GM19099 (cell line): Measurements from ENCODE around the gene MRPS12.

Experiments
- POLR2A ChIP-seq: IDR thresholded peaks from 3 replicates; pipeline ENCODE4 v1.6.1; 2011; ENCODE audit warnings: low read depth; ENCODE audit not compliant: insufficient read length; ENCODE audit errors: extremely low read depth

The MRPS12 gene

DNA sequence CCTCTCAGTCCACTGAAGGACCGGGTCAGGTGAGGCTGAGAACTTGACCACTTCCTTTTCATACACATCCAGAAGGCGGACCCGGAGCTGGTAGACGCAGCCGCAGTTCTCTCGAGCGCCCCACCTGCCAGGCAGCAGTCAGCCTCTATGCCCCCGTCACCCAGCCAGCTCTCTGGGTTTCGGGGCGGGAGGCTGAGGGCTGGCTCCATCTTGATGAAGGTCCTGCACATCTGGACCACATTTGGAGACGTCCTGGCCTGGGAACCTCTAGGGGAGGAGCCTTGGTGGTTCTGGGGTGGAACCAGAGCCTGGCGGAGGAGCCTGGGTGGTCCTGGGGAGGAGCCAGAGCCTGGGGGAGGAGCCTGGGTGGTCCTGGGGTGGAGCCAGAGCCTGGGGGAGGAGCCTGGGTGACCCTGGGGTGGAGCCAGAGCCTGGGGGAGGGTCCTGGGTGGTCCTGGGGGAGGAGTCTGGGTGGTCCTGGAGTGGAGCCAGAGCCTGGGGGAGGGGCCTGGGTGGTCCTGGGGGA lies 14.3 kb downstream of the MRPS12 start:
- no peak for TF ChIP-seq POLR2A

- TF ChIP-seq POLR2A, result no peak
Observed at GRCh38 chr19:38945562-38946228, 15.0 kb downstream of the MRPS12 start.

GRCh38 chr19:38946229-38947010 lies 15.7 kb downstream of the MRPS12 start:
- TF ChIP-seq POLR2A, result no peak

- TF ChIP-seq POLR2A, result no peak
Observed at GRCh38 chr19:38949580-38950367, 19.0 kb downstream of the MRPS12 start.

GRCh38 chr19:38951187-38951586 lies 20.4 kb downstream of the MRPS12 start:
- no peak for TF ChIP-seq POLR2A

DNA sequence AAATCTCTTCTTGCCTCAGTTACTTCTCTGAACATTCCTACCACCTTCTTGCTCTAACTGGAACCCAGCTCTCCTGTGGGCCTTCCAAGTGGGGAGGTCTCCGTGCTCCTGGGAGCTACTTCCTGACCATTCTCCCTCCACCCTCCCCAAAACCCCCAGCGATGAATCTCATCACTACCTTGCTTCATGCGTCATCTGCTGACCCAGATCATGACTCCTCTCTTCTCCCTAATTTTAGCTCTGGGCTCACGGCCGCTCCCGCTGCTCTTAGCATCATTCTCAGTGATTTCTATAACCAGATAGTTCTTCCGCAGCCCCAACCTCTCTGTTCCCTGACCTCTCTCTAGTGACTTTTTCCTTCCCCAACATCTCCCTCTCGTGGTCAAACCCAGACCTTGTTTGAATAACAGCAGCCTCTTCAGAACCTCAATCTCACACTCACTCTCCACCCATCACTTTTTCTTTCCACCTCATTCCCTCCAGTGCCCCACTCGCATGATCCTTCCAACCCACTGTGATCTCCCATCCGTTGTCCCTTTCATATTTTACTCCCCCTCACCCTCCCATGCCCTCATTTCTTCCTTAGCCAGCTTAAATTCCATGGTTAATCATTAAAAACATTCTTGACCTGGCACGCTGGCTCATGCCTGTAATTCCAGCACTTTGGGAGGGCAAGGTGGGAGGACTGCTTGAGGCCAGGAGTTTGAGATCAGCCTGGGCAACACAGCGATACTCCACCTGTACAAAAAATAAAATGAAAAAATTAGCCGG lies 21.8 kb downstream of the MRPS12 start:
- no peak for TF ChIP-seq POLR2A

- TF ChIP-seq POLR2A, result no peak
Observed at GRCh38 chr19:38953677-38954076, 22.9 kb downstream of the MRPS12 start.

DNA sequence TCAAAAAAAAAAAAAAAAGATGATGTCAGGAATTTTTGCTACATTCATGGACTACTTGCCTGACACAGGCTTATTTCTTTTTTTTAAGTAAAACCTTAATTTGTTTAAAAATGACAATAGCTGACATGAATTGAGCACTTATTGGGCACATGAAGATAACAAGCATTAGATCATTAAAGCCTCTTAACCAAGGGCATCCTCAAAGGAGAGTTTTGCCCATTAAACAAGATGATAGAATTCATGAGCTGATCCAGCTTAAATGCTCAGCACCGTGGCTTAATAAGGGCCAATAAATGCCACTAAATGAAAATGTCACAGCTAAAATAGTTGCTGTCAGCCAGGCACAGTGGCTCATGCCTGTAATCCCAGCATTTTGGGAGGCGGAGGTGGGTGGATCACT lies 25.5 kb downstream of the MRPS12 start:
- no peak for TF ChIP-seq POLR2A

GRCh38 chr19:38958301-38958700 lies 27.6 kb downstream of the MRPS12 start:
- TF ChIP-seq POLR2A, result no peak

GRCh38 chr19:38959618-38960017 lies 28.9 kb downstream of the MRPS12 start:
- TF ChIP-seq POLR2A, result no peak

- no peak for TF ChIP-seq POLR2A
Observed at GRCh38 chr19:38964738-38965137, 34.0 kb downstream of the MRPS12 start.

DNA sequence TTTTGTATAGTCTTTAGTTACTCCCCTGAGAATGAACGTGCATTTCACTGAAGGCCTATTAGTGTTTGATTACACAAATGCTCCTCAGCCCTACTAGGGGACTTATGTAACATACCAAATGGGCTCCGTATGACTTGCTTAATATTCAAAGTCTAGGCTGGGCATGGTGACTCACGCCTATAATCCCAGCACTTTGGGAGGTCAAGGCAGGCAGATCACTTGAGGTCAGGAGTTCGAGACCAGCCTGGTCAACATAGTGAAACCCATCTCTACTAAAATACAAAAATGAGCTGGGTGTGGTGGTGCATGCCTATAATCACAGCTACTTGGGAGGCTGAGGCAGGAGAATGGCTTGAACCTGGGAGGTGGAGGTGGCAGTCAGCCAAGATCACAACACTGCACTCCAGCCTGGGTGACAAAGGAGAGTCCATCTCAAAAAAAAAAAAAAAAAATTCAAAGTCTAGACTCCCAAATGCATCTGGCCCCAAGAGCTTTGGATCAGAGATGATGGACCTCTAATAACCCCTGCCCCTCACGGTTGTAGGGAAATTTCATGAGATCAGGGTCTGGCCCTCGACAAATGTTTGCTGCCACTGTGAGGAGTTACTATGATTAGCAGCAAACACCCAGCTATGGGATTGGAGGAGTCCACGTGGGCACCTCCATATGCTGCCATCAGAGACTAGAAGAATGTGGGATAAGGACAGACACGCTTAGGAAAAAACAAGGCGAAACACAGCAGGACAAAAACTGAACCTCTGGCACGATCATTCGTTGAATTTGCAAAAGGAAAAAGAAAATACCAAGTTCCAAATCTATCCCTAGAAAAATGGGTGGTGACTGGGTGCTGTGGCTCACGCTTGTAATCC lies 40.2 kb downstream of the MRPS12 start:
- no peak for TF ChIP-seq POLR2A

- TF ChIP-seq POLR2A, result no peak
Observed at GRCh38 chr19:38971672-38972071, 40.9 kb downstream of the MRPS12 start.
